ENCODE measurements around the gene LRRN3.

GRCh38 chr7:111074748-111075146 lies 16.2 kb upstream of the LRRN3 start:
- no peak for TF ChIP-seq POLR2AphosphoS5 (IDR thresholded peaks at IDR 0.05)
- TF ChIP-seq, protein P1, sequence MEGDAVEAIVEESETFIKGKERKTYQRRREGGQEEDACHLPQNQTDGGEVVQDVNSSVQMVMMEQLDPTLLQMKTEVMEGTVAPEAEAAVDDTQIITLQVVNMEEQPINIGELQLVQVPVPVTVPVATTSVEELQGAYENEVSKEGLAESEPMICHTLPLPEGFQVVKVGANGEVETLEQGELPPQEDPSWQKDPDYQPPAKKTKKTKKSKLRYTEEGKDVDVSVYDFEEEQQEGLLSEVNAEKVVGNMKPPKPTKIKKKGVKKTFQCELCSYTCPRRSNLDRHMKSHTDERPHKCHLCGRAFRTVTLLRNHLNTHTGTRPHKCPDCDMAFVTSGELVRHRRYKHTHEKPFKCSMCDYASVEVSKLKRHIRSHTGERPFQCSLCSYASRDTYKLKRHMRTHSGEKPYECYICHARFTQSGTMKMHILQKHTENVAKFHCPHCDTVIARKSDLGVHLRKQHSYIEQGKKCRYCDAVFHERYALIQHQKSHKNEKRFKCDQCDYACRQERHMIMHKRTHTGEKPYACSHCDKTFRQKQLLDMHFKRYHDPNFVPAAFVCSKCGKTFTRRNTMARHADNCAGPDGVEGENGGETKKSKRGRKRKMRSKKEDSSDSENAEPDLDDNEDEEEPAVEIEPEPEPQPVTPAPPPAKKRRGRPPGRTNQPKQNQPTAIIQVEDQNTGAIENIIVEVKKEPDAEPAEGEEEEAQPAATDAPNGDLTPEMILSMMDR (IDR thresholded peaks at IDR 0.05), result no peak
- no peak for TF ChIP-seq POLR2A (IDR thresholded peaks at IDR 0.05; ENCODE audit: low read depth)
- TF ChIP-seq EP300 (IDR thresholded peaks at IDR 0.05), result no peak

Measured in esophagus muscularis mucosa (tissue), 4 donors.